ENCODE results near the gene ABI3BP.

The ABI3BP gene

GRCh38 chr3:100978011-100978659, 15.1 kb downstream of the ABI3BP start:
- H3K27ac ChIP-seq (ENCODE audit: low read depth, low read length) = peak overlapping the region; percentile 26
- no peaks in the 10 kb centered on the region for H3K27me3 ChIP-seq (ENCODE audit: control insufficient read depth, insufficient read depth, low read length)
- H3K4me1 ChIP-seq (ENCODE audit: control insufficient read depth, insufficient read depth, low read length) = peaks cover 14% of the 10 kb centered on the region
- no peaks in the 10 kb centered on the region for H3K36me3 ChIP-seq (ENCODE audit: control insufficient read depth, insufficient read depth, low read length)
- no peak overlapping the region for H3K4me3 ChIP-seq (ENCODE audit: low read length)
- no peak overlapping the region for H3K9ac ChIP-seq (ENCODE audit: low read length)

GRCh38 chr3:100976611-100977010, 16.6 kb downstream of the ABI3BP start:
- peaks cover 18% of the 10 kb centered on the region for H3K4me1 ChIP-seq (ENCODE audit: control insufficient read depth, insufficient read depth, low read length)
- no peaks in the 10 kb centered on the region for H3K36me3 ChIP-seq (ENCODE audit: control insufficient read depth, insufficient read depth, low read length)
- no peak overlapping the region for H3K9ac ChIP-seq (ENCODE audit: low read length)
- H3K27ac ChIP-seq (ENCODE audit: low read depth, low read length) = no peak overlapping the region
- no peaks in the 10 kb centered on the region for H3K27me3 ChIP-seq (ENCODE audit: control insufficient read depth, insufficient read depth, low read length)
- no peak overlapping the region for H3K4me3 ChIP-seq (ENCODE audit: low read length)

DNA sequence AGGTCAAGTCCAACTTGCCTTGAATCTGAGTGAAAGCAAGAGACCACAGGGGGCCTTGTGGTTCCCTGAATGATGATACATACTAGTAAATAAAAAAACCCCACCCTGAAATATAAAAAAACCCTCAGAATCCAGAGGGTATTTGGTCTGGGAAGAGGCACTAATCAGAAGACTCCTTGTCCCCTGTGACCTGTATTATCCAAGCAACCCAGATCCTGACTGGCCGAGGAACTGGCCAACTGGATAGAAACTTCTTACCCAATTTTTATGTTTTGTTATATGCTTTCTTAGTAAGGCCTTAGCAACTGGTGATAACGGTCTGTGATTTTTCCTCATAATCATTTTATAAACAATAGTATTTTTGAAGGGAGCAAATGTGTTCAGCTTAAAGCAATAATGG, 17.5 kb downstream of the ABI3BP start:
- no peak overlapping the region for H3K4me3 ChIP-seq (ENCODE audit: low read length)
- H3K36me3 ChIP-seq (ENCODE audit: control insufficient read depth, insufficient read depth, low read length) = no peaks in the 10 kb centered on the region
- H3K9ac ChIP-seq (ENCODE audit: low read length) = no peak overlapping the region
- H3K27me3 ChIP-seq (ENCODE audit: control insufficient read depth, insufficient read depth, low read length) = no peaks in the 10 kb centered on the region
- H3K27ac ChIP-seq (ENCODE audit: low read depth, low read length) = no peak overlapping the region
- H3K4me1 ChIP-seq (ENCODE audit: control insufficient read depth, insufficient read depth, low read length) = peaks cover 18% of the 10 kb centered on the region

DNA sequence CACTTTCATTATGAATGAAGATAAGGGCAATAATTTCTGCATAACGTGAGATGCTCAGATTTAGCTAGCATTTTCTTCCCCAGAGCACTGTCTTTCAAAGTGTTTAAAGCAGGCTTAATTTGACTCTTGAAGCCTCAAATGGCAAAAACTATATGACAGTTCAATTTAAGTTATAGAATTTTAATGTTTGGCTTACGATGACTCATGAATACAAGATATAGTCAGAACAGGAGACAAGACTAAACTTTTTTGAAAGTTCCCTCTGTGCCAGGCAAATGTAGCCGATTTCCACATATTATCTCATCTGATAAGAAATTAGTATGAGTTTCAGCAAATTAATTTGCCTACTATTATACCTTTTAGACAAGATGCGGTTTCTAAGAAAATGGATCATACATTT, 19.6 kb downstream of the ABI3BP start:
- Histone ChIP-seq H3K36me3 (ENCODE audit: control insufficient read depth, insufficient read depth, low read length) (no peaks in the 10 kb centered on the region), H3K9ac (ENCODE audit: low read length) (no peak overlapping the region), H3K4me3 (ENCODE audit: low read length) (no peak overlapping the region), H3K27ac (ENCODE audit: low read depth, low read length) (no peak overlapping the region), H3K4me1 (ENCODE audit: control insufficient read depth, insufficient read depth, low read length) (peaks cover 18% of the 10 kb centered on the region), H3K27me3 (ENCODE audit: control insufficient read depth, insufficient read depth, low read length) (no peaks in the 10 kb centered on the region)

DNA sequence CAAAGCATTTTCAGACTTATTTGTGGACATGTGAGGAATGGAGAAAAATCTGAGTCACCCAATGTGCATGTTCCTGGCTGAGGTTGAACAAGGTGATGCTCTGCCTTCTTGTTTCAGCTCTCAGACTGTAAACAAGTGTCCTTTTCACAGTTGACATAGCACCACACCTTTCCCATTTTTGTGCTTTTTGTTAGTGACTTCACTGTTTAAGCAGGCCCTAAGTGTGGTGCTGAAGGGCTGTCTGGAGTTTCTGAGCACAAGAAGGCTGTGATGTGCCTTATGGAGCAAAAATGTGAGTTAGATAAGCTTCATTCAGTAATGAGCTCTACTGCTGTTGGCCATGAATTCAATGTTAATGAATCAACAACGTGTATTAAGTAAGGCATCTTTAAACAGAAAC, 20.4 kb downstream of the ABI3BP start:
- Histone ChIP-seq H3K27me3 (ENCODE audit: control insufficient read depth, insufficient read depth, low read length) (no peaks in the 10 kb centered on the region), H3K9ac (ENCODE audit: low read length) (no peak overlapping the region), H3K36me3 (ENCODE audit: control insufficient read depth, insufficient read depth, low read length) (no peaks in the 10 kb centered on the region), H3K4me3 (ENCODE audit: low read length) (no peak overlapping the region), H3K4me1 (ENCODE audit: control insufficient read depth, insufficient read depth, low read length) (peaks cover 16% of the 10 kb centered on the region), H3K27ac (ENCODE audit: low read depth, low read length) (peak overlapping the region; percentile 15)

- no peaks in the 10 kb centered on the region for H3K27me3 ChIP-seq (ENCODE audit: control insufficient read depth, insufficient read depth, low read length)
Measured at GRCh38 chr3:100972301-100972844, 20.8 kb downstream of the ABI3BP start.

DNA sequence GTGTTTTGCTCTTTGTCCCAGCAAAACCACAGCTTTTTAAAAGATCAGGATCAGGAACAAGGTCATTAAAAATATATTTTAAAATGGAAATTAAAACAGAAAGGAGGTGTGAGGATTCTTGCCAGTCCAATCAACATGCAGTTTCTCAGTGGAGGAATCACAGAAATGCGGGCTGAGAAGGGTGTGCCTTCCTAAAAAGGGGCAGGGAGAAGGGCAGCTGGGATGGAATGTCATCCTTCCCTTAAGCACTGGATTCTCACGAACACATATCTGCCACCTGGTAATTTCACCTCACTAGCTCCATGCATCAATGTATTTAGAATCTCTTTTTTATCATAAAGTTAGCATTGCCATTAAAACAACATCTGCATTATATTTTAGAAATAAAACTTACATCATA, 21.4 kb downstream of the ABI3BP start:
- Histone ChIP-seq H3K27me3 (ENCODE audit: control insufficient read depth, insufficient read depth, low read length) (no peaks in the 10 kb centered on the region), H3K4me1 (ENCODE audit: control insufficient read depth, insufficient read depth, low read length) (peaks cover 13% of the 10 kb centered on the region), H3K27ac (ENCODE audit: low read depth, low read length) (no peak overlapping the region), H3K9ac (ENCODE audit: low read length) (no peak overlapping the region), H3K36me3 (ENCODE audit: control insufficient read depth, insufficient read depth, low read length) (no peaks in the 10 kb centered on the region), H3K4me3 (ENCODE audit: low read length) (no peak overlapping the region)

More at GRCh38 chr3:100972301-100972844, 20.8 kb downstream of the ABI3BP start:
- Histone ChIP-seq H3K4me3 (ENCODE audit: low read length) (no peak overlapping the region), H3K9ac (ENCODE audit: low read length) (no peak overlapping the region), H3K4me1 (ENCODE audit: control insufficient read depth, insufficient read depth, low read length) (peaks cover 13% of the 10 kb centered on the region), H3K36me3 (ENCODE audit: control insufficient read depth, insufficient read depth, low read length) (no peaks in the 10 kb centered on the region), H3K27ac (ENCODE audit: low read depth, low read length) (peak overlapping the region; percentile 15)

DNA sequence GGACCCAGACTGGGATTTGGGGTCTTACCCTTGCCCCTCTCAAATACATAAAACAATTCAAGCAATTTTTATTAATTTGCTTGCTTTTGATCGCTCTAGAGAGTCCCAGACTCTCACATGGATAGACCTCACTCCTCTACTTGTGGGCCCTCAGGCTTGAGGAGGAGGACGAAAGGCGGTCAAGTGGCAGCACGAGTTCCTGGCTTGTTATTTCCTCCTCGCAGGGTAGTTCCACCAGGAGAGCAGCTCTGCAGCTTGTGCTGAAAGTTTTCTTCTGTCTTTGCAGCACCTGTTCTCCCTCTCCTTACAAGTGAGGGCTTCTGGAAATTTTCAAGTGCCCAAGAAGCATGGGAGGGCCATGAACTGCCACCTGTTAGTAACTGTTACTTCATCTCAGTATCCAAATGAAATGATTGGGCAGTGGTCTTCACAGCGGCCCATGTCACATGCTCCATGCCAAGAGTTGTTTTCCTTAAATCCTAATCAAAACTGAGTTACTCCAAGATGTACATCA, 22.7 kb downstream of the ABI3BP start:
- Histone ChIP-seq H3K4me3 (ENCODE audit: low read length) (no peak overlapping the region), H3K9ac (ENCODE audit: low read length) (no peak overlapping the region), H3K27me3 (ENCODE audit: control insufficient read depth, insufficient read depth, low read length) (no peaks in the 10 kb centered on the region), H3K4me1 (ENCODE audit: control insufficient read depth, insufficient read depth, low read length) (peaks cover 16% of the 10 kb centered on the region), H3K27ac (ENCODE audit: low read depth, low read length) (peak overlapping the region; percentile 1), H3K36me3 (ENCODE audit: control insufficient read depth, insufficient read depth, low read length) (no peaks in the 10 kb centered on the region)

DNA sequence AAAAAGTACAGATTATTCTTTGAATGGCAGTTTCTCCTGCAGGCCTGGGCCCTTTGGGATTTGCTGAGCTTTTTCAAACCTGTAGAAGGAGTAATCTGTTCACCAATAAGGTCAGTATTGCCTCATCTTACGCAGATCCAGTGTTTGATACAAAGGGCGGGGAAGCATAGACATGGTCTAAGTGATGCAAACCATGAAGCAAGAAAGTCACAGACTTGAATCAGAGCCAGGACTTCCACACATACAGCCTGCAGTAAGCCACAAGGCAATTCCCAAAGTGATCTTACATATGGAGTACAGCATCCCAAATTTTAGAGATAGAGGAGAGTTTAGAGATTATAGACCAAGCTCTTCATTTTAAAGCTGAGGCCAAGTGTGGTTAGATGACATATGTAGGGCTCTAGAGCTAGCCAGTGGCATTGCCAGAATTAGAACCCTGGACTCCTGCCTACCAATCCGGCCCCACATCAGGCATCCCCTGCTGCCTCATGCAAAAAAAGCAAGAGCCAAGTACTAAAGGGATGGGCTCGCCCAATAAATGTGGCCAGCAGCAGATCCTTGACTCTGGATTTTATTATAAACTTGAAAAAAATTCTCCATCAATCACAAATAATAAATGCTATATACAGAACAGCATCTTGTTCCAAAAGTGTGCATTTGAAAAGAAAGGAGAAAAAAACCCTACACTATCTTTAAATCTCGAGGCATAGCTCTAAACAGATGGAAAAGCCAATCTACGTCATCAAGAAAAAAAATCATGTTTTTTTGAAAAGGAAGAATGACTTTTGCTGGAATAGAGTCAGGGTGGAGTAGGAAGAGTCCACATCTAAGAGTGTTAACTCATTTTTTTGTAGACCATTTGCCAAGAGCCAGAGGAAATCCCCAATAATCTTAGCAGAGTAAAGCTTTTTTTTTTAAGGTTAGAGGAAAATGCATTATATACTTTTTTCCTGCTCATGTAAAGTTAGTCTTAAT, 24.0 kb downstream of the ABI3BP start:
- peak overlapping the region; percentile 55 for H3K27ac ChIP-seq (ENCODE audit: low read depth, low read length)
- no peaks in the 10 kb centered on the region for H3K36me3 ChIP-seq (ENCODE audit: control insufficient read depth, insufficient read depth, low read length)
- H3K4me1 ChIP-seq (ENCODE audit: control insufficient read depth, insufficient read depth, low read length) = peaks cover 16% of the 10 kb centered on the region
- H3K9ac ChIP-seq (ENCODE audit: low read length) = no peak overlapping the region
- H3K27me3 ChIP-seq (ENCODE audit: control insufficient read depth, insufficient read depth, low read length) = no peaks in the 10 kb centered on the region
- H3K4me3 ChIP-seq (ENCODE audit: low read length) = no peak overlapping the region

GRCh38 chr3:100966807-100967206, 26.4 kb downstream of the ABI3BP start:
- Histone ChIP-seq H3K9ac (ENCODE audit: low read length) (no peak overlapping the region), H3K4me1 (ENCODE audit: control insufficient read depth, insufficient read depth, low read length) (peaks cover 5% of the 10 kb centered on the region), H3K36me3 (ENCODE audit: control insufficient read depth, insufficient read depth, low read length) (no peaks in the 10 kb centered on the region), H3K27ac (ENCODE audit: low read depth, low read length) (no peak overlapping the region), H3K27me3 (ENCODE audit: control insufficient read depth, insufficient read depth, low read length) (no peaks in the 10 kb centered on the region), H3K4me3 (ENCODE audit: low read length) (no peak overlapping the region)

GRCh38 chr3:100966049-100966491, 27.2 kb downstream of the ABI3BP start:
- Histone ChIP-seq H3K27ac (ENCODE audit: low read depth, low read length) (no peak overlapping the region), H3K4me1 (ENCODE audit: control insufficient read depth, insufficient read depth, low read length) (peaks cover 3% of the 10 kb centered on the region)

GRCh38 chr3:100963041-100963440, 30.2 kb downstream of the ABI3BP start:
- no peak overlapping the region for H3K27ac ChIP-seq (ENCODE audit: low read depth, low read length)
- no peaks in the 10 kb centered on the region for H3K36me3 ChIP-seq (ENCODE audit: control insufficient read depth, insufficient read depth, low read length)
- no peaks in the 10 kb centered on the region for H3K27me3 ChIP-seq (ENCODE audit: control insufficient read depth, insufficient read depth, low read length)
- peaks cover 3% of the 10 kb centered on the region for H3K4me1 ChIP-seq (ENCODE audit: control insufficient read depth, insufficient read depth, low read length)
- H3K9ac ChIP-seq (ENCODE audit: low read length) = no peak overlapping the region
- no peak overlapping the region for H3K4me3 ChIP-seq (ENCODE audit: low read length)

More at GRCh38 chr3:100966049-100966491, 27.2 kb downstream of the ABI3BP start:
- H3K4me3 ChIP-seq (ENCODE audit: low read length) = no peak overlapping the region
- H3K27me3 ChIP-seq (ENCODE audit: control insufficient read depth, insufficient read depth, low read length) = no peaks in the 10 kb centered on the region
- no peak overlapping the region for H3K9ac ChIP-seq (ENCODE audit: low read length)
- no peaks in the 10 kb centered on the region for H3K36me3 ChIP-seq (ENCODE audit: control insufficient read depth, insufficient read depth, low read length)
